ENCODE data around the gene NUP160.
"Not testable (repeated sequence)": the region's sequence is repeated elsewhere in the genome, so short reads cannot be mapped to it uniquely, and the experiment has no call there.

Gene NUP160

GRCh38 chr11:47863898-47864430 lies 15.8 kb upstream of the NUP160 start:
- no peak for DNase-seq (ENCODE audit: low spot score)

- DNase-seq (ENCODE audit: low spot score): peak; percentile 28
These were observed 15.2 kb upstream of the NUP160 start for GRCh38 chr11:47863189-47863897.

GRCh38 chr11:47861728-47862127 lies 13.6 kb upstream of the NUP160 start:
- DNase-seq (ENCODE audit: low spot score): no peak

- no peak for DNase-seq (ENCODE audit: low spot score)
These were observed 12.4 kb upstream of the NUP160 start for GRCh38 chr11:47860536-47860935.

GRCh38 chr11:47857892-47858543 lies 9.9 kb upstream of the NUP160 start:
- no peak for DNase-seq (ENCODE audit: low spot score)

- DNase-seq (ENCODE audit: low spot score): no peak
These were observed 9.3 kb upstream of the NUP160 start for GRCh38 chr11:47857485-47857884.

GRCh38 chr11:47856186-47856585 lies 8.0 kb upstream of the NUP160 start:
- no peak for DNase-seq (ENCODE audit: low spot score)

GRCh38 chr11:47854667-47855066 lies 6.5 kb upstream of the NUP160 start:
- no peak for DNase-seq (ENCODE audit: low spot score)

GRCh38 chr11:47852053-47852452 lies 3.9 kb upstream of the NUP160 start:
- no peak for DNase-seq (ENCODE audit: low spot score)

GRCh38 chr11:47850337-47850736 lies 2.2 kb upstream of the NUP160 start:
- DNase-seq (ENCODE audit: low spot score): no peak

- no peak for DNase-seq (ENCODE audit: low spot score)
These were observed 578 bp upstream of the NUP160 start for GRCh38 chr11:47848700-47849155.

GRCh38 chr11:47847537-47847891 lies 636 bp downstream of the NUP160 start:
- no peak for DNase-seq (ENCODE audit: low spot score)

GRCh38 chr11:47846998-47847397 lies 1.2 kb downstream of the NUP160 start:
- DNase-seq (ENCODE audit: low spot score): no peak

GRCh38 chr11:47843361-47844055 lies 4.6 kb downstream of the NUP160 start:
- no peak for DNase-seq (ENCODE audit: low spot score)

GRCh38 chr11:47842749-47843148 lies 5.4 kb downstream of the NUP160 start:
- DNase-seq (ENCODE audit: low spot score): no peak

- no peak for DNase-seq (ENCODE audit: low spot score)
These were observed 10.2 kb downstream of the NUP160 start for GRCh38 chr11:47837929-47838328.

- DNase-seq (ENCODE audit: low spot score): no peak
These were observed 10.9 kb downstream of the NUP160 start for GRCh38 chr11:47837292-47837691.

- DNase-seq (ENCODE audit: low spot score): not testable (repeated sequence)
These were observed 18.1 kb downstream of the NUP160 start for GRCh38 chr11:47830013-47830412.

- DNase-seq (ENCODE audit: low spot score): no peak
These were observed 19.9 kb downstream of the NUP160 start for GRCh38 chr11:47828284-47828683.

- not testable (repeated sequence) for DNase-seq (ENCODE audit: low spot score)
These were observed 25.5 kb downstream of the NUP160 start for GRCh38 chr11:47822664-47823063.

- no peak for DNase-seq (ENCODE audit: low spot score)
These were observed 28.4 kb downstream of the NUP160 start for GRCh38 chr11:47819743-47820142.

- no peak for DNase-seq (ENCODE audit: low spot score)
These were observed 47.4 kb downstream of the NUP160 start for GRCh38 chr11:47800759-47801158.

- DNase-seq (ENCODE audit: low spot score): peak; percentile 5
These were observed 50.5 kb downstream of the NUP160 start for GRCh38 chr11:47797633-47798032.

Data from hepatic stellate cell (primary cell).